GM18502 (cell line): Measurements from ENCODE around the gene NCAPD2.
A peak's percentile ranks its signal among the peaks of the same experiment; 100 is the strongest.
"Not testable (repeated sequence)": the region's sequence is repeated elsewhere in the genome, so short reads cannot be mapped to it uniquely, and the experiment has no call there.

Source experiments
- ATAC-seq: cut with Tn5 transposase; IDR thresholded peaks from one replicate; pipeline ENCODE4 v1.9.1; 2021; ENCODE audit warnings: mild to moderate bottlenecking; ENCODE audit not compliant: unreplicated experiment, poor library complexity

The NCAPD2 gene

GRCh38 chr12:6464531-6464930, 29.4 kb upstream of the NCAPD2 start:
- ATAC-seq = no peak

- no peak for ATAC-seq
Observed at GRCh38 chr12:6465467-6466183, 28.3 kb upstream of the NCAPD2 start.

GRCh38 chr12:6466184-6466573, 27.7 kb upstream of the NCAPD2 start:
- no peak for ATAC-seq

- ATAC-seq = not testable (repeated sequence)
Observed at GRCh38 chr12:6466751-6467150, 27.2 kb upstream of the NCAPD2 start.

GRCh38 chr12:6467571-6468282, 26.2 kb upstream of the NCAPD2 start:
- not testable (repeated sequence) for ATAC-seq

- ATAC-seq = no peak
Observed at GRCh38 chr12:6468283-6468575, 25.7 kb upstream of the NCAPD2 start.

GRCh38 chr12:6469092-6469491, 24.8 kb upstream of the NCAPD2 start:
- no peak for ATAC-seq

GRCh38 chr12:6469609-6470374, 24.1 kb upstream of the NCAPD2 start:
- ATAC-seq = no peak

- peak; percentile 88 for ATAC-seq
Observed at GRCh38 chr12:6470375-6471163, 23.3 kb upstream of the NCAPD2 start, which contains the start of gene VAMP1. Gene VAMP1 (minus strand): TSS chr12:6470677. CDS start chr12:6470531, 146 bp downstream.

GRCh38 chr12:6471989-6472360, 21.9 kb upstream of the NCAPD2 start:
- ATAC-seq = no peak

GRCh38 chr12:6472491-6472890, 21.4 kb upstream of the NCAPD2 start:
- no peak for ATAC-seq

- not testable (repeated sequence) for ATAC-seq
Observed at GRCh38 chr12:6475233-6475975, 18.5 kb upstream of the NCAPD2 start.

GRCh38 chr12:6476489-6476888, 17.4 kb upstream of the NCAPD2 start:
- ATAC-seq = no peak

- ATAC-seq = not testable (repeated sequence)
Observed at GRCh38 chr12:6477601-6478377, 16.1 kb upstream of the NCAPD2 start.

- no peak for ATAC-seq
Observed at GRCh38 chr12:6478416-6478815, 15.5 kb upstream of the NCAPD2 start.

GRCh38 chr12:6488240-6488639, 5.7 kb upstream of the NCAPD2 start:
- no peak for ATAC-seq

- ATAC-seq = no peak
Observed at GRCh38 chr12:6489449-6489848, 4.5 kb upstream of the NCAPD2 start.

GRCh38 chr12:6490673-6491072, 3.2 kb upstream of the NCAPD2 start:
- ATAC-seq = not testable (repeated sequence)
